Measurements from ENCODE around the gene IL15.
"Not testable (repeated sequence)": the region's sequence is repeated elsewhere in the genome, so short reads cannot be mapped to it uniquely, and the experiment has no call there.

The IL15 gene

GRCh38 chr4:141636082-141636770, at the start of gene IL15:
TSS of gene IL15 (plus strand) at chr4:141636583. CDS start at chr4:141719465, 82,882 bp downstream.
- peak; percentile 83 to 84 for DNase-seq

GRCh38 chr4:141587897-141588296, 48.5 kb upstream of the IL15 start:
- DNase-seq, result no peak

- DNase-seq, result no peak
Observed at GRCh38 chr4:141595531-141595930, 40.9 kb upstream of the IL15 start.

- DNase-seq, result no peak
Observed at GRCh38 chr4:141599853-141600252, 36.5 kb upstream of the IL15 start.

- not testable (repeated sequence) for DNase-seq
Observed at GRCh38 chr4:141604683-141605082, 31.7 kb upstream of the IL15 start.

GRCh38 chr4:141605425-141605856, 30.9 kb upstream of the IL15 start:
- no peak for DNase-seq

GRCh38 chr4:141609243-141609642, 27.1 kb upstream of the IL15 start:
- DNase-seq, result no peak

- DNase-seq, result no peak
Observed at GRCh38 chr4:141610365-141610764, 26.0 kb upstream of the IL15 start.

GRCh38 chr4:141614878-141615586, 21.4 kb upstream of the IL15 start:
- DNase-seq, result no peak

- DNase-seq, result not testable (repeated sequence)
Observed at GRCh38 chr4:141615587-141615918, 20.8 kb upstream of the IL15 start.

- DNase-seq, result no peak
Observed at GRCh38 chr4:141620715-141621114, 15.7 kb upstream of the IL15 start.

GRCh38 chr4:141625023-141625422, 11.4 kb upstream of the IL15 start:
- no peak for DNase-seq

- DNase-seq, result no peak
Observed at GRCh38 chr4:141630854-141631253, 5.5 kb upstream of the IL15 start.

- peak; percentile 51 to 78 for DNase-seq
Observed at GRCh38 chr4:141635736-141636081, 674 bp upstream of the IL15 start.

- peak in 1 of 2 donors; percentile 69 for DNase-seq
Observed at GRCh38 chr4:141636771-141637460, 533 bp downstream of the IL15 start.

- DNase-seq, result no peak
Observed at GRCh38 chr4:141637565-141637964, 1.2 kb downstream of the IL15 start.

- DNase-seq, result no peak
Observed at GRCh38 chr4:141638230-141638629, 1.8 kb downstream of the IL15 start.

- DNase-seq, result peak; percentile 54 to 62
Observed at GRCh38 chr4:141640696-141641095, 4.3 kb downstream of the IL15 start.

GRCh38 chr4:141642063-141642462, 5.7 kb downstream of the IL15 start:
- peak; percentile 38 to 44 for DNase-seq

GRCh38 chr4:141642711-141643110, 6.3 kb downstream of the IL15 start:
- no peak for DNase-seq

- peak; percentile 62 to 76 for DNase-seq
Observed at GRCh38 chr4:141643557-141643956, 7.2 kb downstream of the IL15 start.

- peak; percentile 61 to 81 for DNase-seq
Observed at GRCh38 chr4:141645611-141646340, 9.4 kb downstream of the IL15 start.

- DNase-seq, result no peak
Observed at GRCh38 chr4:141646969-141647368, 10.6 kb downstream of the IL15 start.
